GM19328 (cell line): ENCODE measurements around the gene SYNGR3.

Experiments
- ATAC-seq: cut with Tn5 transposase; IDR thresholded peaks from one replicate; pipeline ENCODE4 v1.9.1; 2021; ENCODE audit warnings: mild to moderate bottlenecking, moderate library complexity; ENCODE audit not compliant: unreplicated experiment

The SYNGR3 gene

DNA sequence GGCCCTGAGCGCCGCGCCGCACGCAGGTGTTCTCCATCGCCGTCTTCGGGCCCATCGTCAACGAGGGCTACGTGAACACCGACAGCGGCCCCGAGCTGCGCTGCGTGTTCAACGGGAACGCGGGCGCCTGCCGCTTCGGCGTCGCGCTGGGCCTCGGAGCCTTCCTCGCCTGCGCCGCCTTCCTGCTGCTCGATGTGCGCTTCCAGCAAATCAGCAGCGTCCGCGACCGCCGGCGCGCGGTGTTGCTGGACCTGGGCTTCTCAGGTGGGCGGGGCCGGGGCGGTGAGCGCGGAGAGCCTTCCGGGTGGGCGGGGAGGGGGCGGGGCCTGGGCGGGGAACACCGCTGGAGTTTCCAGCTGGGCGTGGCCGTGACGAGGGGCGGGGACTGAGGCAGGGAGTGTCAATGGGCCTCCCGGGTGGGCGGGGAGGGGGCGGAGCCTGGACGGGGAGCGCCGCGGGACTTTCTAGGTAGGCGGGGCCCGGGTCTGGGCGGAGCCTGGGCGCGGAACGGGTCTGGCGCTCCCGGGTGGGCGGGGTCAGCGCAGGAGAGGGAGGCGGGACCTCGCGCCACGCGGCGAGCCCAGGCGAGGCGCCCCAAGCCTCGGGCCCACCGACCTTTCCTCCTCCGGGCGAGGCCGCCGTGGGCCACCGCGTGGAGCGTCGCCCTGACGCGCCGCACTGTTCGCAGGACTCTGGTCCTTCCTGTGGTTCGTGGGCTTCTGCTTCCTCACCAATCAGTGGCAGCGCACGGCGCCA is 2.4 kb downstream of the SYNGR3 start:
- no peak for ATAC-seq

- no peak for ATAC-seq
Observed at GRCh38 chr16:1992704-1993317, 3.0 kb downstream of the SYNGR3 start.

DNA sequence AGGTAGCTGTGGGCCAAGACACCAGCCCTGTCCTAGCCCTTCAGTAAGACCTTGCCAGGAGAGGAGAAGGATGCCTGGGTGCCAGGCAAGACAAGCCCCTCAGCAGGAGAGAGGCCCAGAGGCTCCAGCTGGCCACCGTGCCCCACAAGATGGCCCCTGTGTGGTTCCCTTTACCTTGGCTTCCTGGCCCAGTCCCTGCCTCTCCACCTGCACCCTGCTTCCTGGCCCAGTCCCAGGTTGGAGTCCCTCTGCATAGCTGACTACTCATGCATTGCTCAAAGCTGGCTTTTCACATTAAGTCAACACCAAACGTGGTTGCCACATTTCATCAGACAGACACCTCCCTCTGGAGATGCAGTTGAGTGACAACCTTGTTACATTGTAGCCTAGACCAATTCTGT is 4.0 kb downstream of the SYNGR3 start:
- no peak for ATAC-seq

DNA sequence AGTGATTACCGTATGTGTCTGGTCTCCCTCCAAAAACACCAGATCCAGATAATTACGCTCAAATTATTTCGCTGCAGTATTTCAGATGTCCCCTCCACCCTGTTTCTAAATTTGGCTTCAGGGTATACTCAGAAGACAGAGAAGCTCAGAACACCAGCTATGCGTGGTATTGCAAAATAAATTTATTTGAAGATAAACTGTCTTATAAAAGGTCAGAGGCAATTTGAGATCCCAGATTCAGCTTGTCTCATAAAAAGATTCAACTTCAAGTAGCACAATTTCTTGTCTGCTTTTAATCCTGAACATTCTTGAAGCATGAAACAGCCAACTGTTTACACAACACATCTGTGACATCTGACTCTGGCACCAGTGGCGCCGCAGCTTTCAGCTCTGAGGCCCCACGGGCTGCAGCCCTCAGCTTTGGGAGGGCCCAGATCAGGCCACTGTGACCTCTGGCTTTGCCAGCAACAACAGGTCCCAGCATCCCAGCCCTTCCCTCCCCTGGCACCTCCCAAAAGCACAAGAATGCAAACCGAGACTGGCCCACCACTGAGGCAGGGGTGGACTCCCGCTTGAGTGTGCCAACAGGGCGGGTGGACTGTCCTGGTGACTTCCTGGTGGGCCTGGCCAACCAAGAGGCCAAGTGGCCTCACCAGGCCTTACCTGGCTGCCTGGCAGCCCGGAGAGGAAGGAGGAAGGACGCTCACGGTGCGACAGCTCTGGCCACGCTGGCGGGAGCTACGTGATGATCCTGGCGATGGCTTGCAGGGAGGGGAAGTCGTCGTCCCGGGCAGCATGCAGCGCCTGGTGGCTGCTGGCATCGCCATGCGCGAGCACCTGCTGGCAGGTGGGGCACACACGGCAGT is 8.0 kb downstream of the SYNGR3 start:
- ATAC-seq, result no peak

DNA sequence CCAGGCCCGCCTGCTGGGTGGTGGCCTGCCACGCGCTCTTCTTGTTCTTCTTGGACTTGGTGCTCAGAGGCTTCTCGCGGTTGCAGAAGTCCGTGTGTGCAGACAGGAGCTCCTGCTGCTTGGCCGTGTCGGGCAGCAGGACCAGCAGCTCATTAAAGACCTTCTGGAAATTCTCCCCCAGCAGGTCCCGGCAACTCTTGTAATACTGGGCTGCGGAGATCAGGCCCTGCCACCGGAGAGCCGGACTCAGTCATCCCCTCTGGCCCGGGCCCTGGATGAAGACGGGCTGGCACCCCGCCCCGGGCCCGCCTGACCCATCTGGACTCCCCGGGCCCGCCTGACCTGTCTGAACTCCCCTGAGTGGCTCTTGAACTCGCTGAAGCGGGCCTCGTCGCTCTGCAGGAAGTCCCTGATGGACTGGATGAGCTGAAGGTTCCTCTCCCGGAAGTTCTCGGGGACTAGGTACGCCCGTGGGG is 8.6 kb downstream of the SYNGR3 start:
- ATAC-seq, result no peak

- ATAC-seq, result no peak
Observed at GRCh38 chr16:1998852-1999801, 9.4 kb downstream of the SYNGR3 start.

DNA sequence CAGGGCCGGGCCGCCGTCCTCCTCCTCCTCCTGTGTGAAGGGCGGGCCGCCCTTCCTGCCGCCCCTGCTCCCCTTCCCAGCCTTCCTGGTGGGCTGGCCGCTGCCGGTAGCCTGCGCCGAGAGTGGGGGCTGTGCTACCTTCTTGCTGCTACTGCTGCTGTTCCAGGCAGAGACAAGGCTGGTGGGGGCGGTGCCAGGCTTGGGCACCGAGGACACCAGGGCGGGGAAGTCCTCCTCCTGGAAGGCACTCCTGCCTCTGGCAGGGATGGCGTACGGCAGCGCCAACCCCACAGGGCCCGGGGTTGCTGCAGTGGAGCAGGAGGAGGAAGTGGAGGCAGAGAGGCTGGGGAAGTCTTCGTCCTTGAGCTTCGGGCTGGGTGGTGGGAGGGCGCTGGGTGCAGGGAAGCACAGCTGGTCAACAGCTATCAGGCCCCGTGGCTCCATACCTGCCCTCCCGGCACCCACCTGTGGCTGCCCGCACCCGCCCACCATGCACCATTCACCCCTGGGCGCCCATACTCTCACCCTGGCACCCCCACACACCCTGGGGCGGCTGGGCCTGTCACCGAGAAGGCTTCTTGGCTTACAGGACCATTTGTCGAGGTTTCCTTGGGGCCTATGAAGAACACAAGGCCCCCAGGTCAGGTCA is 10.2 kb downstream of the SYNGR3 start:
- ATAC-seq, result no peak

DNA sequence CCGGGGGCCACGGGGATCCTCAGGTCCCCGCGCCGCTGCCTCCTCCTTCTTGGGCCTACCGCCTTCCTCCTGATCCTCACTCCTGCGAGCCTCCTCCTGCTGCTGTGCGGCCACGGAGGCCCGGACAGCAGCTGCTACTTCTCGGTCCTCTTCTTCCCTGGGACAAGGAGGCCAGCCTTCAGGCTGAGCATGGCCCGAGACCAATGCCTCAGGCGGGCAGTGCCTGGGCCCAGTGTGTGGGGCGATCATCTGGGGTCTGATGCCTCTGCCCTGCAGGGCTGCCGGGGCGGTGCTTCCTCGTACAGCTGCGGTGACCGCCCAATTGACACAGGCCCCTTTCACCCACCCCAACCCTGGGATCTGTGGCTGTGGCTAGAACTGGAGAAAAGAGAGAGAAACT is 11.3 kb downstream of the SYNGR3 start:
- no peak for ATAC-seq

DNA sequence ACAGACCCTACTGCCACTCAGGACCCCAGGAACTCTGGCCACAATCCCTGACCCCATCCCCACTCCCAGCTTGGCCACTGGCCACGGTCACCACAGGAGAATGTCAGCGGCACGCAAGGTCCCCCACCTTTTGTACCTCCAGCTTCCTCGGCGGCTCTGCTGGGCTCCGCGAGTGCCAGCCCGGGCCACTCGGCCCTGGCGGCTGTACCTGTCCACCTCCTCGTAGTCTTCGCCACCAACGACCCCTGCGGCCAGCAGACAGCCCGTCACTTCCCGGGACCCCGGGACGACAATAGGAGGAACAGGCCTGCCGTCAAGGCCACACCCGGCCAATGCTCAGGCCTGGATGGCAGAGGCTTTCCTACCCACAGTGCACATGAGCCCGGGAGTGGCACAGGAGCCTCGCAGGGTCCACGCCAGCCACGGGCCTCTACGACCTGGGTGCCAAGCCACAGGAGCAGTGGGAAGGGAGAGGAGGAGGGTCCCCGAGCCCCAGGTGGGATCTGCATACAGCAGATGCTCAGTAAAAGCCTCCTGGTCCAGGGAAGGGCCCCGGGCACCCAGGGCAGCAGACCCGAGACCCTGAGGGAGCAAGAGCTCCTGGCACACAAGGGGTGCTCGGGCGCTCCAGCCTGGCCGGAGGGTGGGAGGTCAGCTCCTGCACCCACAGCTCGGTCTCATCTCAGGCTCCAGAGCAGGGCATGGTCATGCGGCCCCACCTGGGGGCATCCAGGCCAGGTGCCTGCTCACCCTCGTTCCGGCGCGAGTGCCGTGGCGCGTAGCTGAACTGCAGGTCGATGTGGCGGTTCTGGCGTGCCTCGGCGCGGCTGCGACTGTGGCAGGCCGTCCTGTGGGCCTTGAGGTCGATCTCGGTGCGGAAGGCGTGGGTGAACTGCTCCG is 11.9 kb downstream of the SYNGR3 start:
- no peak for ATAC-seq

- no peak for ATAC-seq
Observed at GRCh38 chr16:2002406-2003230, 12.8 kb downstream of the SYNGR3 start.

DNA sequence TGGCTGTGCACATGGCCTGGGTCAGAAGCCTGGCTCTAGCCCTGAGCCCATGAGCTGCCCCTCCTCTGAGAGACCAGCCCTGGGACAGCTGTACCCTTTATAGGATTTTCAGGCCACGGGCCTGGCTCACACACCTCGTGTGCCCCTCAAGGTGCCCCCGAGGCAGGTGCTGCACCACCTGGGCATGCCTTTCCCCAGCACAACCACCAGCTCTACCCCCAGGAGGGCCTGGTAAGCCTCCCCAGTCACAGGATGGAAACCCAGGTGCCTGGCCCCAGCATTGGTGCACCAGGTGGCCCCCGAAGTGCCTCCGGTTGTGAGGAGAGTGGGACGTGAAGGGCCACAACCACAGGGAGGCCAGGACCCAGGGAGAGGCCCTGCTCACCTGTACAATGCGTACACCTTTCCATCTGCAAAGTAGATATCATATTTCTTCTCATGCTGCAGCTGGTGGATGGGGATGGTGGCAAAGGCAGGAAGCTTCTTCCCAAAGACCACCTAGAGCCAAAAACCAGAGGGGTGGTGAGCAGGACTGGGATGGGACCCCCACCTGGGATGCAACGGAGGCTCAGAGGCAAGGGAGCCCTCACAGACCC is 13.6 kb downstream of the SYNGR3 start:
- no peak for ATAC-seq

DNA sequence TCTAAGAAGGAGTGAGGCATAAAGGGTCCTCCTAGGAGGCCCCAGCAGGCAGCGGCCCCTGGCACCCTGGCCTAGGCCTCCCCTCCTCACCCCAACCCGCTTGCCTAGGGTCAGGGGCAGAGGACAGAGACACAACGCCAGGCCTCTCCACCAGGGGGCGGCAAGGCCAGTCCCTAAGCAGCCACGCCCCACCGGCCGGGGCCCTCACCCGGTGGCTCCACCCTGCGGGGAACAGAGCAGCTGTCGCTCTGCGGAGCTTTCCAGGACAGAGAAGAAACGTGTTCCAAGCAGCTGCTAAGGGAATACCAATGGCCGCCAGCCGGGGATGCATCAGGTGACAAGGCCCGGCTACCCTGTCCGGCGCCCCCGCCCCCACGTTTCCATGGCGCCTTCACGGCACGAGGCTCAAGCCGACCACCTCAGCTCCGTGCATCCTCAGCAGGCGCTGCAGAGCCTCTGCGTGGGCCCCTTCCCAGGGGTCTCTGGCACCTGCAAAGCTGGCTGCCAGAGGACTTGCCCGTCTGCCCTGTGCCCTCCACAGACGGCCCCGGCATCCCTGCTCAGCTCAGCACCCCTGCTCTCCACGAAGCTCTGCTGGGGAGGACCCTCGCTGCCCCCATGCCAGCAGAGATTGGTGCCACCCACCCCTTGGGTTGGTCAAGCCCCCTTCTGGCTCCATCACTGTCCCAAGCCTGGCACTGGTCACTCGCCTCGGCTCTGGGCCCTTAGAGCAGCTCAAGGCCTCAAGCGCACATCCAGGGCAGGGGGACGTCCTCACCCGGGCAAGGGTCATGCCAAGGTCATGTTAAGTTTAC is 14.3 kb downstream of the SYNGR3 start:
- ATAC-seq, result peak; percentile 52

GRCh38 chr16:2004795-2005517 is 15.2 kb downstream of the SYNGR3 start:
- no peak for ATAC-seq

- ATAC-seq, result no peak
Observed at GRCh38 chr16:2005646-2006045, 15.9 kb downstream of the SYNGR3 start.

DNA sequence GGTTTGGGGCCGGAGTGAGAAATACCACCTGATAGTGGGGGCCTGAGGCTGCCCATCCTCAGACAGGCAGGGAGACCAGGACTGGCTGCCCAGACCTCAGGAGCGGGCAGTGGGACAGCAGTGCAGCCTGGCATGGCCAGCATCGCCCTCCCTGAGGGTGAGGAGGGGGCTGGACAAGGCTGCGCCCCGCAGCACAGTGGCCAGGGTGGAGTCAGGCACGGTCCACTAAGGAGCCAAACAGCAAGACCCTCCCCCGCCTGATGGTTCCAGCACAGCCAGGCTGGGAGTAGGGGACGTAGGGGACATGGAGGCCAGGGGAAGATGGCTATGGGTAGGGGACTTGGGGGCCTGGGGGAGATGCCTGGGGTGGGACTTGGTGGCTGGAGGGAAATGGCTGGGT is 16.5 kb downstream of the SYNGR3 start:
- no peak for ATAC-seq
